Measurements from ENCODE around the gene BPTF.

Gene BPTF

GRCh38 chr17:68029512-68030215, 204.4 kb downstream of the BPTF start:
- no peak for TF ChIP-seq CTCF (IDR thresholded peaks at IDR 0.05; ENCODE audit: poor library complexity, severe bottlenecking)
- H3K4me1 ChIP-seq (ENCODE audit: insufficient read depth, poor library complexity, severe bottlenecking): peaks cover 5% of the 10 kb centered on the region
- no peaks in the 10 kb centered on the region for H3K27me3 ChIP-seq (ENCODE audit: insufficient read depth, poor library complexity, severe bottlenecking)
- H3K4me3 ChIP-seq (ENCODE audit: severe bottlenecking): no peak overlapping the region
- DNase-seq (ENCODE audit: low spot score): no peak
- H3K27ac ChIP-seq (ENCODE audit: poor library complexity, severe bottlenecking): no peak overlapping the region
- no peaks in the 10 kb centered on the region for H3K36me3 ChIP-seq (ENCODE audit: low read depth)
- no peaks in the 10 kb centered on the region for H3K9me3 ChIP-seq (ENCODE audit: severe bottlenecking)
- ATAC-seq (ENCODE audit: low read depth): no peak

Measured in RWPE2 (cell line).